ENCODE results near the gene OR2V2.
"Not testable (repeated sequence)": the region's sequence is repeated elsewhere in the genome, so short reads cannot be mapped to it uniquely, and the experiment has no call there.

The OR2V2 gene

GRCh38 chr5:181120306-181120705 lies 27.1 kb upstream of the OR2V2 start:
- Histone ChIP-seq H3K9me3 (ENCODE audit: control insufficient read depth in 1 of 2, low read length in 2 of 2) (no peaks in the 10 kb centered on the region), H3K36me3 (ENCODE audit: control insufficient read depth in 1 of 2, insufficient read depth in 2 of 2, low read length in 2 of 2) (no peaks in the 10 kb centered on the region), H3K27me3 (ENCODE audit: low read depth, low read length) (peaks cover 38% of the 10 kb centered on the region), H3K27ac (ENCODE audit: low read length) (no peak overlapping the region), H3K4me3 (ENCODE audit: low read depth in 1 of 2, low read length in 2 of 2) (no peak overlapping the region), H3K4me1 (ENCODE audit: control insufficient read depth in 1 of 2, insufficient read depth in 2 of 2, low read length in 2 of 2) (peaks cover 0 to 4% of the 10 kb centered on the region in 2 donors)

GRCh38 chr5:181120761-181121160 lies 26.6 kb upstream of the OR2V2 start:
- H3K4me1 ChIP-seq (ENCODE audit: control insufficient read depth in 1 of 2, insufficient read depth in 2 of 2, low read length in 2 of 2), result no peaks in the 10 kb centered on the region
- peaks cover 34% of the 10 kb centered on the region for H3K27me3 ChIP-seq (ENCODE audit: low read depth, low read length)
- no peaks in the 10 kb centered on the region for H3K36me3 ChIP-seq (ENCODE audit: control insufficient read depth in 1 of 2, insufficient read depth in 2 of 2, low read length in 2 of 2)
- H3K9me3 ChIP-seq (ENCODE audit: control insufficient read depth in 1 of 2, low read length in 2 of 2), result no peaks in the 10 kb centered on the region
- no peak overlapping the region for H3K27ac ChIP-seq (ENCODE audit: low read length)
- H3K4me3 ChIP-seq (ENCODE audit: low read depth in 1 of 2, low read length in 2 of 2), result no peak overlapping the region

GRCh38 chr5:181121675-181122561 lies 25.5 kb upstream of the OR2V2 start:
- no peak overlapping the region for H3K27ac ChIP-seq (ENCODE audit: low read length)
- no peaks in the 10 kb centered on the region for H3K4me1 ChIP-seq (ENCODE audit: control insufficient read depth in 1 of 2, insufficient read depth in 2 of 2, low read length in 2 of 2)
- no peaks in the 10 kb centered on the region for H3K9me3 ChIP-seq (ENCODE audit: control insufficient read depth in 1 of 2, low read length in 2 of 2)
- H3K4me3 ChIP-seq (ENCODE audit: low read depth in 1 of 2, low read length in 2 of 2), result no peak overlapping the region
- H3K36me3 ChIP-seq (ENCODE audit: control insufficient read depth in 1 of 2, insufficient read depth in 2 of 2, low read length in 2 of 2), result no peaks in the 10 kb centered on the region
- H3K27me3 ChIP-seq (ENCODE audit: low read depth, low read length), result peaks cover 25% of the 10 kb centered on the region

GRCh38 chr5:181124526-181124925 lies 22.9 kb upstream of the OR2V2 start:
- no peak overlapping the region for H3K4me3 ChIP-seq (ENCODE audit: low read depth in 1 of 2, low read length in 2 of 2)
- no peaks in the 10 kb centered on the region for H3K36me3 ChIP-seq (ENCODE audit: control insufficient read depth in 1 of 2, insufficient read depth in 2 of 2, low read length in 2 of 2)
- H3K27ac ChIP-seq (ENCODE audit: low read length), result no peak overlapping the region
- no peaks in the 10 kb centered on the region for H3K9me3 ChIP-seq (ENCODE audit: control insufficient read depth in 1 of 2, low read length in 2 of 2)
- peaks cover 9% of the 10 kb centered on the region for H3K27me3 ChIP-seq (ENCODE audit: low read depth, low read length)
- H3K4me1 ChIP-seq (ENCODE audit: control insufficient read depth in 1 of 2, insufficient read depth in 2 of 2, low read length in 2 of 2), result no peaks in the 10 kb centered on the region

- Histone ChIP-seq H3K27ac (ENCODE audit: low read length) (no peak overlapping the region), H3K4me3 (ENCODE audit: low read depth in 1 of 2, low read length in 2 of 2) (no peak overlapping the region), H3K27me3 (ENCODE audit: low read depth, low read length) (peaks cover 2% of the 10 kb centered on the region), H3K36me3 (ENCODE audit: control insufficient read depth in 1 of 2, insufficient read depth in 2 of 2, low read length in 2 of 2) (no peaks in the 10 kb centered on the region), H3K9me3 (ENCODE audit: control insufficient read depth in 1 of 2, low read length in 2 of 2) (no peaks in the 10 kb centered on the region), H3K4me1 (ENCODE audit: control insufficient read depth in 1 of 2, insufficient read depth in 2 of 2, low read length in 2 of 2) (no peaks in the 10 kb centered on the region)
Observed at GRCh38 chr5:181126841-181127240, 20.5 kb upstream of the OR2V2 start.

GRCh38 chr5:181127456-181127855 lies 19.9 kb upstream of the OR2V2 start:
- H3K4me1 ChIP-seq (ENCODE audit: control insufficient read depth in 1 of 2, insufficient read depth in 2 of 2, low read length in 2 of 2), result no peaks in the 10 kb centered on the region
- no peak overlapping the region for H3K27ac ChIP-seq (ENCODE audit: low read length)
- no peak overlapping the region for H3K4me3 ChIP-seq (ENCODE audit: low read depth in 1 of 2, low read length in 2 of 2)
- H3K9me3 ChIP-seq (ENCODE audit: control insufficient read depth in 1 of 2, low read length in 2 of 2), result no peaks in the 10 kb centered on the region
- no peaks in the 10 kb centered on the region for H3K36me3 ChIP-seq (ENCODE audit: control insufficient read depth in 1 of 2, insufficient read depth in 2 of 2, low read length in 2 of 2)
- no peaks in the 10 kb centered on the region for H3K27me3 ChIP-seq (ENCODE audit: low read depth, low read length)

- H3K9me3 ChIP-seq (ENCODE audit: control insufficient read depth in 1 of 2, low read length in 2 of 2), result no peaks in the 10 kb centered on the region
Observed at GRCh38 chr5:181127907-181128626, 19.3 kb upstream of the OR2V2 start.

GRCh38 chr5:181129601-181130000 lies 17.8 kb upstream of the OR2V2 start:
- H3K27ac ChIP-seq (ENCODE audit: low read length), result no peak overlapping the region
- no peaks in the 10 kb centered on the region for H3K9me3 ChIP-seq (ENCODE audit: control insufficient read depth in 1 of 2, low read length in 2 of 2)
- H3K4me1 ChIP-seq (ENCODE audit: control insufficient read depth in 1 of 2, insufficient read depth in 2 of 2, low read length in 2 of 2), result no peaks in the 10 kb centered on the region
- H3K36me3 ChIP-seq (ENCODE audit: control insufficient read depth in 1 of 2, insufficient read depth in 2 of 2, low read length in 2 of 2), result no peaks in the 10 kb centered on the region
- H3K4me3 ChIP-seq (ENCODE audit: low read depth in 1 of 2, low read length in 2 of 2), result no peak overlapping the region
- no peaks in the 10 kb centered on the region for H3K27me3 ChIP-seq (ENCODE audit: low read depth, low read length)

More at GRCh38 chr5:181127907-181128626, 19.3 kb upstream of the OR2V2 start:
- Histone ChIP-seq H3K36me3 (ENCODE audit: control insufficient read depth in 1 of 2, insufficient read depth in 2 of 2, low read length in 2 of 2) (no peaks in the 10 kb centered on the region), H3K4me1 (ENCODE audit: control insufficient read depth in 1 of 2, insufficient read depth in 2 of 2, low read length in 2 of 2) (no peaks in the 10 kb centered on the region), H3K27ac (ENCODE audit: low read length) (no peak overlapping the region), H3K4me3 (ENCODE audit: low read depth in 1 of 2, low read length in 2 of 2) (no peak overlapping the region), H3K27me3 (ENCODE audit: low read depth, low read length) (no peaks in the 10 kb centered on the region)

GRCh38 chr5:181130081-181130480 lies 17.3 kb upstream of the OR2V2 start:
- H3K27ac ChIP-seq (ENCODE audit: low read length); H3K36me3 ChIP-seq (ENCODE audit: control insufficient read depth in 1 of 2, insufficient read depth in 2 of 2, low read length in 2 of 2); H3K4me3 ChIP-seq (ENCODE audit: low read depth in 1 of 2, low read length in 2 of 2); H3K4me1 ChIP-seq (ENCODE audit: control insufficient read depth in 1 of 2, insufficient read depth in 2 of 2, low read length in 2 of 2); H3K27me3 ChIP-seq (ENCODE audit: low read depth, low read length); H3K9me3 ChIP-seq (ENCODE audit: control insufficient read depth in 1 of 2, low read length in 2 of 2): not testable (repeated sequence)

- no peaks in the 10 kb centered on the region for H3K4me1 ChIP-seq (ENCODE audit: control insufficient read depth in 1 of 2, insufficient read depth in 2 of 2, low read length in 2 of 2)
- H3K27me3 ChIP-seq (ENCODE audit: low read depth, low read length), result no peaks in the 10 kb centered on the region
- H3K4me3 ChIP-seq (ENCODE audit: low read depth in 1 of 2, low read length in 2 of 2), result no peak within 1 kb of the TSS
Observed at GRCh38 chr5:181130832-181131496, 16.4 kb upstream of the OR2V2 start, which contains the start of gene OR2V1. OR2V1 (minus strand) TSS chr5:181131169; CDS start chr5:181125304, 5,865 bp downstream.

GRCh38 chr5:181131514-181131913 lies 15.9 kb upstream of the OR2V2 start:
- no peaks in the 10 kb centered on the region for H3K4me1 ChIP-seq (ENCODE audit: control insufficient read depth in 1 of 2, insufficient read depth in 2 of 2, low read length in 2 of 2)
- H3K9me3 ChIP-seq (ENCODE audit: control insufficient read depth in 1 of 2, low read length in 2 of 2), result peaks cover 0 to 6% of the 10 kb centered on the region in 2 donors
- no peaks in the 10 kb centered on the region for H3K36me3 ChIP-seq (ENCODE audit: control insufficient read depth in 1 of 2, insufficient read depth in 2 of 2, low read length in 2 of 2)
- no peaks in the 10 kb centered on the region for H3K27me3 ChIP-seq (ENCODE audit: low read depth, low read length)
- H3K27ac ChIP-seq (ENCODE audit: low read length), result no peak overlapping the region
- no peak overlapping the region for H3K4me3 ChIP-seq (ENCODE audit: low read depth in 1 of 2, low read length in 2 of 2)

More at GRCh38 chr5:181130832-181131496, 16.4 kb upstream of the OR2V2 start, which contains the start of gene OR2V1:
- Histone ChIP-seq H3K27ac (ENCODE audit: low read length) (no peak within 1 kb of the TSS), H3K36me3 (ENCODE audit: control insufficient read depth in 1 of 2, insufficient read depth in 2 of 2, low read length in 2 of 2) (no peaks in the 10 kb centered on the region), H3K9me3 (ENCODE audit: control insufficient read depth in 1 of 2, low read length in 2 of 2) (peaks cover 0 to 1% of the 10 kb centered on the region in 2 donors)

Measured in muscle layer of duodenum (tissue), 2 donors.